Skeletal muscle tissue (tissue), 4 donors: ENCODE data around the gene NUTF2. TPM values are rescaled to one million over a fixed set of nuclear protein-coding genes. Genes with fewer than 3 reads are reported as not detected.

ENCODE experiments used
- H3K27ac ChIP-seq: one replicate; pipeline ENCODE4 v1.7.0; 2013; ENCODE audit warnings: mild to moderate bottlenecking, low read depth, low read length, inconsistent platforms
- H3K27me3 ChIP-seq, 3 donors: one replicate each; pipeline ENCODE4 v1.7.0; 2013; ENCODE audit warnings: low read length in 3 of 3; ENCODE audit not compliant: control insufficient read depth in 3 of 3, insufficient read depth in 3 of 3
- H3K36me3 ChIP-seq, 3 donors: one replicate each; pipeline ENCODE4 v1.7.0; 2013; ENCODE audit warnings: low read length in 3 of 3; ENCODE audit not compliant: control insufficient read depth in 3 of 3, insufficient read depth in 3 of 3
- H3K4me1 ChIP-seq, 3 donors: one replicate each; pipeline ENCODE4 v1.7.0; 2013; ENCODE audit warnings: low read length in 3 of 3, mild to moderate bottlenecking in 3 of 3; ENCODE audit not compliant: control insufficient read depth in 3 of 3, insufficient read depth in 3 of 3
- H3K4me3 ChIP-seq, 3 donors: one replicate each; pipeline ENCODE4 v1.7.0; 2013; ENCODE audit warnings: low read length in 3 of 3
- H3K9ac ChIP-seq, 3 donors: one replicate each; pipeline ENCODE4 v1.7.0; 2013; ENCODE audit warnings: low read length in 3 of 3, mild to moderate bottlenecking in 3 of 3, moderate library complexity in 2 of 3, low read depth in 1 of 3
- H3K9me3 ChIP-seq, 3 donors: one replicate each; pipeline ENCODE4 v1.7.0; 2013; ENCODE audit warnings: low read length in 3 of 3; ENCODE audit not compliant: control insufficient read depth in 3 of 3
- total RNA-seq: library from RNA; depleted of rRNA; stranded (reverse); fragments of >200 nt; gene quantifications from one replicate; pipeline ENCODE4 v1.2.3, GENCODE V29; 2014
- donor health status: Osteomylitis.

The NUTF2 gene
- total RNA-seq, 1 donor from 2014 or later: 94.5 TPM

GRCh38 chr16:67872631-67873434 is 26.1 kb downstream of the NUTF2 start, which contains the start of gene EDC4:
TSS of gene EDC4 (plus strand) at chr16:67873052. CDS start at chr16:67873262, 210 bp downstream.
- Histone ChIP-seq H3K27ac (peak within 1 kb of the TSS; percentile 73), H3K4me1 (peaks cover 34 to 45% (median 35%) of the 10 kb centered on the region in 3 donors), H3K36me3 (peaks cover 49 to 55% (median 51%) of the 10 kb centered on the region in 3 donors), H3K27me3 (no peaks in the 10 kb centered on the region), H3K9ac (peak within 1 kb of the TSS; percentile 95 to 97 (median 96)), H3K4me3 (peak within 1 kb of the TSS; percentile 88 to 93 (median 90)), H3K9me3 (no peaks in the 10 kb centered on the region)

DNA sequence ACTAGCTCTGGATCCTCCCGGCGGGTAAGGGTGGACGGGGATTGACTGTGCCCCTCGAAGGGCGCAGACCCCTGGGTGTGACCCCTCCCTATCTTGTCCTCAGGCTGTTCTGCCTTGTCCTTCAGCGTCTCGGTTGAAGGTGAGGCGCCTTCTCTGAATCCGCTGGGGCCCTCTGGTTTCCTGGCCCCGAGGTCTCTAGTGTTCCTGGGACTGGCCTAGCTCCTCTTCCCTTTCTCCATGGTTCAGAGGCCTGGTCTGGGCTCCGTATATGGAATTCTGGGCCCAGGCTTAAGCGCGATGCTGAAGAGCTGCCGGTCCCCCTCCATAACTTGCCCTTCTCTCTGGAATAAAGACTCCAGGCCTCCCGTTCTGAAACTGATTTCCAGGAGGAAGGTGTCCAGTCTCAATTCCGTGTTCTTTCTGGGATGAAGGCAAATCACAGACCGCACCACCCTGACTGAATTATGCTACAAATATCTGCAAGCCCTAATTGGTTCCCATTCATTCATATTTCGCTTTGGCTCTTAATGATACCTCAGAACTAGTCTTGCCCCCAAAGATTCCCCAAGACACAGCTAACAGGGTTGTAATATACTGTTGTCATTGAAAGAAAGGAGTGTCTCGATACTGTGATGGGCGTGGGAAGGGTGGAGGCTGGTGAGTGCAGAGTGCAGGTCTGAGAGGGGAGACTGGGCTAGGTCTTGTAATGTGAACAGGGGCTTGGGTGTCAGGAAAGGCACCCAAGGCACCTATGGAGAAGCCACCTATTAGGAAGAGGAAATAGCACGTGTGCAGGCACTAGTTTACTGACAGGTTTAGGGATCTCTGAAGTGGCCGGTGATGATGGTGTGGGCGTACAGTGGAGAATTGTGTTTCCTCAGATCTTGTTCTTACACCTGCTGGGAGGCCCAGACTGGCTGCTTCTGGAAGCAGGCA is 27.0 kb downstream of the NUTF2 start:
- H3K27me3 ChIP-seq: no peaks in the 10 kb centered on the region
- peaks cover 34 to 45% (median 35%) of the 10 kb centered on the region in 3 donors for H3K4me1 ChIP-seq
- no peaks in the 10 kb centered on the region for H3K9me3 ChIP-seq
- H3K36me3 ChIP-seq: peaks cover 52 to 55% (median 52%) of the 10 kb centered on the region in 3 donors
- H3K27ac ChIP-seq: peak overlapping the region; percentile 73
- H3K9ac ChIP-seq: peak overlapping the region; percentile 95 to 97 (median 96)
- H3K4me3 ChIP-seq: peak overlapping the region; percentile 88 to 93 (median 90)

DNA sequence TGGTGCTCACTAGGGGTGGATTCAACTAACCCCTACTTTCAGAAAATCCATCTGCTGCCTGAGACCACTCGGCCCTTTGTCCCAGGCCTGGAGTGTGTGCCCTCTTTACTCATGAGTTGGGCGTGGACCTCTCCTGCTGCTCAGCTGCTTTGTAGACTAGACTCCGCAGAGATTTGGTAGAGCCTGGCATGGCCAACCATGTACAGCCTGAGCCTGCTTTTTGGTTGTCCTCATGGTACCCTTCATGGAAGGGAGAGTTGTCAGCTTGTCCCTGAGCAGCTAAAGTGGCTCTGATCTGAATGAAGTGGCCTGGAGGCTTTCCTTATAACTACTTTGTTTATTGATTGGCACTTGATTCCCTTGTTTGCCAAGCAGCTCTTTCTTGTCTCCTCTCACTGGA is 27.6 kb downstream of the NUTF2 start:
- H3K4me1 ChIP-seq: peaks cover 34 to 49% (median 35%) of the 10 kb centered on the region in 3 donors
- peak overlapping the region; percentile 88 to 93 (median 90) for H3K4me3 ChIP-seq
- H3K9ac ChIP-seq: peak overlapping the region; percentile 95 to 97 (median 96)
- H3K36me3 ChIP-seq: peaks cover 57 to 59% (median 57%) of the 10 kb centered on the region in 3 donors
- no peak overlapping the region for H3K27ac ChIP-seq
- H3K27me3 ChIP-seq: no peaks in the 10 kb centered on the region
- H3K9me3 ChIP-seq: no peaks in the 10 kb centered on the region

- no peak overlapping the region for H3K27ac ChIP-seq
- no peaks in the 10 kb centered on the region for H3K27me3 ChIP-seq
- peaks cover 61 to 66% (median 63%) of the 10 kb centered on the region in 3 donors for H3K36me3 ChIP-seq
- no peak overlapping the region for H3K4me3 ChIP-seq
- H3K9me3 ChIP-seq: no peaks in the 10 kb centered on the region
- H3K4me1 ChIP-seq: peaks cover 59 to 71% (median 61%) of the 10 kb centered on the region in 3 donors
- peak overlapping the region in 1 of 3 donors; percentile 29 for H3K9ac ChIP-seq
These were observed 30.3 kb downstream of the NUTF2 start for GRCh38 chr16:67877064-67877463.

GRCh38 chr16:67878232-67878631 is 31.5 kb downstream of the NUTF2 start:
- Histone ChIP-seq H3K9ac (peak overlapping the region in 1 of 3 donors; percentile 13), H3K4me1 (peaks cover 62 to 74% (median 64%) of the 10 kb centered on the region in 3 donors), H3K27ac (no peak overlapping the region), H3K4me3 (no peak overlapping the region), H3K36me3 (peaks cover 68 to 73% (median 70%) of the 10 kb centered on the region in 3 donors), H3K9me3 (no peaks in the 10 kb centered on the region), H3K27me3 (no peaks in the 10 kb centered on the region)

GRCh38 chr16:67878846-67879245 is 32.1 kb downstream of the NUTF2 start:
- Histone ChIP-seq H3K36me3 (peaks cover 74 to 79% (median 76%) of the 10 kb centered on the region in 3 donors), H3K4me1 (peaks cover 63 to 74% (median 66%) of the 10 kb centered on the region in 3 donors), H3K27ac (no peak overlapping the region), H3K9me3 (no peaks in the 10 kb centered on the region), H3K4me3 (no peak overlapping the region), H3K27me3 (no peaks in the 10 kb centered on the region), H3K9ac (peak overlapping the region in 1 of 3 donors; percentile 16)

GRCh38 chr16:67879462-67879861 is 32.7 kb downstream of the NUTF2 start:
- Histone ChIP-seq H3K27me3 (no peaks in the 10 kb centered on the region), H3K36me3 (peaks cover 77 to 85% (median 81%) of the 10 kb centered on the region in 3 donors), H3K9me3 (no peaks in the 10 kb centered on the region), H3K4me1 (peaks cover 63 to 74% (median 66%) of the 10 kb centered on the region in 3 donors), H3K27ac (peak overlapping the region; percentile 99), H3K4me3 (no peak overlapping the region), H3K9ac (peak overlapping the region in 1 of 3 donors; percentile 87)

- Histone ChIP-seq H3K9me3 (no peaks in the 10 kb centered on the region), H3K27ac (peak overlapping the region; percentile 99), H3K36me3 (peaks cover 77 to 85% (median 81%) of the 10 kb centered on the region in 3 donors), H3K4me3 (no peak overlapping the region), H3K4me1 (peaks cover 64 to 74% (median 66%) of the 10 kb centered on the region in 3 donors), H3K27me3 (no peaks in the 10 kb centered on the region), H3K9ac (peak overlapping the region; percentile 46 to 87 (median 87))
These were observed 33.2 kb downstream of the NUTF2 start for GRCh38 chr16:67879936-67880335.

DNA sequence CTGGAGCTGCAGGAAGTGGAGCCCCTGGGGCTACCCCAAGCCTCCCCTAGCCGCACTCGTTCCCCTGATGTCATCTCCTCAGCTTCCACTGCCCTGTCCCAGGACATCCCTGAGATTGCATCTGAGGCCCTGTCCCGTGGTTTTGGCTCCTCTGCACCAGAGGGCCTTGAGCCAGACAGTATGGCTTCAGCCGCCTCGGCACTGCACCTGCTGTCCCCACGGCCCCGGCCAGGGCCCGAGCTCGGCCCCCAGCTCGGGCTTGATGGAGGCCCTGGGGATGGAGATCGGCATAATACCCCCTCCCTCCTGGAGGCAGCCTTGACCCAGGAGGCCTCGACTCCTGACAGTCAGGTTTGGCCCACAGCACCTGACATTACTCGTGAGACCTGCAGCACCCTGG is 33.9 kb downstream of the NUTF2 start:
- Histone ChIP-seq H3K27me3 (no peaks in the 10 kb centered on the region), H3K9ac (peak overlapping the region; percentile 46 to 87 (median 87)), H3K4me3 (peak overlapping the region in 1 of 3 donors; percentile 32), H3K27ac (peak overlapping the region; percentile 99), H3K36me3 (peaks cover 77 to 81% (median 81%) of the 10 kb centered on the region in 3 donors), H3K4me1 (peaks cover 57 to 72% (median 64%) of the 10 kb centered on the region in 3 donors), H3K9me3 (no peaks in the 10 kb centered on the region)
